DND-41 (cell line): Measurements from ENCODE around the gene PTPRC.

Experiments
- ATAC-seq: fragments of 200-7000 bp; cut with Tn5 transposase; 3 replicates; pipeline ENCODE4 v1.9.1; 2021; ENCODE audit warnings: low read depth; ENCODE audit not compliant: insufficient read depth
- DNase-seq: peaks from one replicate; pipeline ENCODE4 v3.0.0-alpha.2; 2020
- H2AFZ ChIP-seq: 2 replicates; pipeline ENCODE4 v1.6.0; 2012; ENCODE audit warnings: low read depth, low read length
- H3K27ac ChIP-seq: 2 replicates; pipeline ENCODE4 v1.5.1; 2012; ENCODE audit warnings: low read length, inconsistent platforms
- H3K27me3 ChIP-seq: fragments of 200-600 bp; sonication (generic); 2 replicates; pipeline ENCODE4 v1.6.0; 2012; ENCODE audit warnings: low read length, mild to moderate bottlenecking, inconsistent platforms; ENCODE audit not compliant: insufficient read depth, poor library complexity
- H3K36me3 ChIP-seq: 2 replicates; pipeline ENCODE4 v1.5.1; 2012; ENCODE audit warnings: low read length, inconsistent platforms; ENCODE audit not compliant: insufficient read depth
- H3K4me1 ChIP-seq: 2 replicates; pipeline ENCODE4 v1.5.1; 2012; ENCODE audit warnings: mild to moderate bottlenecking, low read length; ENCODE audit not compliant: insufficient read depth
- H3K4me2 ChIP-seq: 2 replicates; pipeline ENCODE4 v1.6.0; 2012; ENCODE audit warnings: mild to moderate bottlenecking, moderate library complexity, low read length, inconsistent platforms; ENCODE audit not compliant: insufficient read depth
- H3K4me3 ChIP-seq, 2 experiments: fragments of 200-600 bp in 1 of 2; shearing (Covaris generic) in 1 of 2; 2 replicates each; pipeline ENCODE4 v1.5.1; 2012 to 2016; ENCODE audit warnings: inconsistent platforms in 2 of 2, low read length in 2 of 2, mild to moderate bottlenecking in 2 of 2, low read depth in 1 of 2, moderate library complexity in 1 of 2
- H3K79me2 ChIP-seq: 2 replicates; pipeline ENCODE4 v1.6.0; 2012; ENCODE audit warnings: low read length, inconsistent platforms; ENCODE audit not compliant: insufficient read depth
- H3K9ac ChIP-seq: 2 replicates; pipeline ENCODE4 v1.6.0; 2012; ENCODE audit warnings: low read depth, mild to moderate bottlenecking, inconsistent platforms, low read length, moderate library complexity
- H3K9me3 ChIP-seq: 2 replicates; pipeline ENCODE4 v1.5.1; 2012; ENCODE audit warnings: low read length, moderate library complexity, mild to moderate bottlenecking, inconsistent platforms; ENCODE audit not compliant: insufficient read depth, severe bottlenecking
- H4K20me1 ChIP-seq: 2 replicates; pipeline ENCODE4 v1.6.0; 2012; ENCODE audit warnings: low read length; ENCODE audit not compliant: insufficient read depth
- CTCF ChIP-seq: IDR thresholded peaks from 2 replicates; pipeline ENCODE4 v1.5.1; 2012; ENCODE audit warnings: borderline replicate concordance, low read length, moderate library complexity, mild to moderate bottlenecking; ENCODE audit not compliant: poor library complexity, severe bottlenecking; ENCODE audit errors: extremely low read depth
- EZH2 ChIP-seq: IDR thresholded peaks from 3 replicates; pipeline ENCODE4 v1.6.1; 2012; ENCODE audit warnings: borderline replicate concordance, low read depth, mild to moderate bottlenecking, moderate library complexity, low read length, inconsistent platforms; ENCODE audit not compliant: severe bottlenecking

Gene PTPRC

GRCh38 chr1:198694542-198694941 lies 55.7 kb downstream of the PTPRC start:
- ATAC-seq (no peak), DNase-seq (no peak)
- no peak for TF ChIP-seq CTCF
- no peak for TF ChIP-seq EZH2
- Histone ChIP-seq H3K79me2 (peaks cover 4% of the 10 kb centered on the region; the same call in 1 of the 2 replicates), H3K4me2 (no peak overlapping the region), H3K9me3 (no peaks in the 10 kb centered on the region), H2AFZ (no peak overlapping the region), H3K36me3 (peaks cover 18% of the 10 kb centered on the region), H3K27ac (no peak overlapping the region), H3K9ac (no peak overlapping the region), H3K4me3 (no peak overlapping the region), H4K20me1 (no peaks in the 10 kb centered on the region), H3K4me1 (no peaks in the 10 kb centered on the region), H3K27me3 (no peaks in the 10 kb centered on the region)

DNA sequence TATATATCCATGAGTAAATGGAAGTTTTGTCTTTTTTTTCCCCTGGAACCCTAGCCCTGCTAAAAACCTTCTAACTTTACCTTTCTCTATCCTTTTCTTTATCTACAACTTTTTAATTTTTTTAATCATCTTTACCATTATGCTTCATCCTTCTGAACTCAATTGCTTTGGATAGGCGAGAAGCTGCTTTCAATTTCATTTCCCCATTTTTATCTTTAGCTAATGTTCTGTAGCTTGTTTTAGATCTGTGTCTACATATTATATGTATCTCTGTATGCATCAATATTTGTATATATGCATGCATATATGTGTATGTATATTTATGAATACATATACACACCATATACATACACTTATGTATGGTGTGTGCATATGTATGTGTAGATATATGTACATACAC lies 57.4 kb downstream of the PTPRC start:
- Histone ChIP-seq H4K20me1 (no peaks in the 10 kb centered on the region), H2AFZ (no peak overlapping the region), H3K4me2 (no peak overlapping the region), H3K27ac (no peak overlapping the region), H3K4me3 (no peak overlapping the region), H3K36me3 (peaks cover 22% of the 10 kb centered on the region), H3K9me3 (no peaks in the 10 kb centered on the region), H3K79me2 (no peaks in the 10 kb centered on the region; the same call in 1 of the 2 replicates), H3K27me3 (no peaks in the 10 kb centered on the region), H3K4me1 (no peaks in the 10 kb centered on the region), H3K9ac (no peak overlapping the region)
- ATAC-seq: no peak
- no peak for DNase-seq
- no peak for TF ChIP-seq EZH2
- no peak for TF ChIP-seq CTCF

- Histone ChIP-seq H3K27me3 (no peaks in the 10 kb centered on the region), H3K9ac (no peak overlapping the region), H3K4me1 (no peaks in the 10 kb centered on the region), H2AFZ (no peak overlapping the region), H3K4me3 (no peak overlapping the region), H3K27ac (no peak overlapping the region), H3K79me2 (no peaks in the 10 kb centered on the region), H4K20me1 (no peaks in the 10 kb centered on the region), H3K4me2 (no peak overlapping the region), H3K36me3 (peaks cover 26% of the 10 kb centered on the region), H3K9me3 (no peaks in the 10 kb centered on the region)
- DNase-seq: peak; percentile 41
- ATAC-seq: peak; percentile 55; the same call in 1 of the 3 replicates
- TF ChIP-seq EZH2: no peak
- TF ChIP-seq CTCF: peak; percentile 52
Observed at GRCh38 chr1:198699167-198700015, 60.6 kb downstream of the PTPRC start.
